ENCODE results near the gene TENT4B. TPM values are rescaled to one million over a fixed set of nuclear protein-coding genes. Genes with fewer than 3 reads are reported as not detected.

The TENT4B gene
- total RNA-seq, 4 donors from 2014 or later, result 10.7 to 30.5 (median 24.7) TPM

DNA sequence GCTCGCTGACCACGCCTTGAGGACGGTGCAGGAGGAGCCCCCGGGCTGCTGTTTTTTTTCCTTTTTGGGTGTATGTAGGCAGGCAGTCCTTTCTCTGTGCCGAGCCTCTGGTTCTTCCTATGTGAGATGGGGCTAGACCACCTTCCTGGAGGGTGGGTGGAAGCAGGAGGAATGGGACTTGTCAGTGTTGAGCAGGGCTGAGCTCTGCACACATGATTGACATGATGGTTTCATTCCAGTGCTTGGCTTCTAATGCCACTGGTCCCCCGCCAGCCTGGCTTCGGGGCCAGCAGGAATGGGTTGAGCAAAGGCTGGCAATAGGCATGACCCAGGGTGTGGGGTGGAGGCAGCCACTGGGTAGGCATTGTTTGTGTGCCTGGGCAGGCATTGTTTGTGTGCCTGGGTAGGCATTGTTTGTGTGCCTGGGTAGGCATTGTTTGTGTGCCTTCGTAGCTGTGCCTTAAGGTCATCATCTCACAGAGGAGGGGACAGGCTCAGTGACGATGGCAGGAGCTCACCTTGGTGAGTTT lies 99.0 kb downstream of the TENT4B start:
- TF ChIP-seq POLR2A (IDR thresholded peaks at IDR 0.05), result no peak
- TF ChIP-seq, protein P1, sequence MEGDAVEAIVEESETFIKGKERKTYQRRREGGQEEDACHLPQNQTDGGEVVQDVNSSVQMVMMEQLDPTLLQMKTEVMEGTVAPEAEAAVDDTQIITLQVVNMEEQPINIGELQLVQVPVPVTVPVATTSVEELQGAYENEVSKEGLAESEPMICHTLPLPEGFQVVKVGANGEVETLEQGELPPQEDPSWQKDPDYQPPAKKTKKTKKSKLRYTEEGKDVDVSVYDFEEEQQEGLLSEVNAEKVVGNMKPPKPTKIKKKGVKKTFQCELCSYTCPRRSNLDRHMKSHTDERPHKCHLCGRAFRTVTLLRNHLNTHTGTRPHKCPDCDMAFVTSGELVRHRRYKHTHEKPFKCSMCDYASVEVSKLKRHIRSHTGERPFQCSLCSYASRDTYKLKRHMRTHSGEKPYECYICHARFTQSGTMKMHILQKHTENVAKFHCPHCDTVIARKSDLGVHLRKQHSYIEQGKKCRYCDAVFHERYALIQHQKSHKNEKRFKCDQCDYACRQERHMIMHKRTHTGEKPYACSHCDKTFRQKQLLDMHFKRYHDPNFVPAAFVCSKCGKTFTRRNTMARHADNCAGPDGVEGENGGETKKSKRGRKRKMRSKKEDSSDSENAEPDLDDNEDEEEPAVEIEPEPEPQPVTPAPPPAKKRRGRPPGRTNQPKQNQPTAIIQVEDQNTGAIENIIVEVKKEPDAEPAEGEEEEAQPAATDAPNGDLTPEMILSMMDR (IDR thresholded peaks at IDR 0.05), result no peak
- no peak for DNase-seq
- Histone ChIP-seq H3K36me3 (no peaks in the 10 kb centered on the region), H3K9me3 (no peaks in the 10 kb centered on the region), H3K4me1 (no peaks in the 10 kb centered on the region), H3K27ac (no peak overlapping the region), H3K27me3 (no peaks in the 10 kb centered on the region), H3K4me3 (no peak overlapping the region)

DNA sequence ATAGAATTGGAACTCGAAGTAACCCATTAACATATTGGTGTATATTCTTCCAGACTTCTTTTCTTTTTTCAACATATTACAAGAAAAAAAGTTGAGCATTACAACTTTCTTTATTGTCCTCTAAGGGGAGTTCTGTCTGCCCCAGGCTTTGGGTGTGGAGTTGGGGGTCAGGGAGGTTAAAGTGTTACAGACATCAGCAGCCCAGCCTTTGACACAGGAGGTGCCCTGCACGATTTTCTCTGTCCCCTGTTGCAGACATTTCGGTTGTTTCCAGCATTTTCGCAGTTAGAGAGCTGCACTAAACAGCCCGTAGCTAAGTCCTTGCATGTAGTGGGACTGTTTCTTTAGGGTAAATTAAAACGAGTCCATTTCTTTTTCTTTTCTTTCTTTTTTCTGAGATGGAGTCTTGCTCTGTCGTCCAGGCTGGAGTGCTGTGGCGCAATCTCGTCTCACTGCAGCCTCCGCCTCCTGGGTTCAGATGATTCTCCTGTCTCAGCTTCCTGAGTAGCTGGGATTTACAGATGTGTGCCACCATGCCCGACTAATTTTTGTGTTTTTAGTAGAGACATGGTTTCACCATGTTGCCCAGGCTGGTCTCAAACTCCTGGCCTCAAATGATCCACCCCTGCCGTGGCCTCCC lies 99.9 kb downstream of the TENT4B start:
- H3K4me3 ChIP-seq, result no peak overlapping the region
- TF ChIP-seq, protein P1 (IDR thresholded peaks at IDR 0.05), result no peak
- no peak for TF ChIP-seq POLR2A (IDR thresholded peaks at IDR 0.05)
- DNase-seq, result no peak
- no peak overlapping the region for H3K27ac ChIP-seq
- no peaks in the 10 kb centered on the region for H3K4me1 ChIP-seq
- H3K27me3 ChIP-seq, result no peaks in the 10 kb centered on the region
- no peaks in the 10 kb centered on the region for H3K9me3 ChIP-seq
- H3K36me3 ChIP-seq, result no peaks in the 10 kb centered on the region

DNA sequence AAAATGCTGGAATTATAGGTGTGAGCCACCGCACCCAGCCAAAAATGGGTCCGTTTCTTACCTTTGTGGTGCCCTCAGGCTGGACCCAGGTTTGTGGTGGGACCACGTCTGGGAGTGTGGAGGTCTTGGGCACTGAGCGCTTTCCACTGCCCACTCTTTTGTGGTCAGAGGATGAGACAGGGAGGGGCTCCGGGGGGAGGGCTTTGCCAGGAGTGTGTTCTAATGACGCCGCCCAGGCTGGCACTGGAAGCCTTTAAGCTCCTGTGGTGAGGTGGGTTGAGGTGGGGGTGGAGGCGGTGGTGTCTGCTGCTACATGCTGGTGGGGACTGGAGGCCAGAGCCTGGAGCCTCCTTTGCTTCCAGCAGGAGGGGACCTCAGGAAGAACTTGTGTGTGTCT lies 100.4 kb downstream of the TENT4B start:
- no peaks in the 10 kb centered on the region for H3K9me3 ChIP-seq
- peak in 2 of 3 donors; percentile 36 to 41 for DNase-seq

DNA sequence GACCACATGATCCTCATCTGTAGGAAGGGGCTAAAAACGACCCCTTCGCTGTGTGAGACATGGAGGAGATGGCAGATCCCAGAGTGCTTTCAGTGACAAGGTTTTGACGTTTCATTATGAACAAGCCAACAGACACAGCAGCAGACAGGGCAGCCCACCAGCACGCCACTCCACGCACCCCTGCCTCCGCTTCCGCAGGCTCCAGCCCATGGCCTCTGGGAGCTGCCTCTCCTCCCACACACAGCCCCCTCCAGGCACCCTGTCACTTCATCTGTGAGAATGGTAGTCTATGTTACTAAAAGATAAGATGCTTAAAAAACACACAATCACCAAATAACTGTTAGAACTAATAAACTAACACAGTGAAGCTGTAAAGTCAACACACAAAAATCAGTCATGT lies 101.0 kb downstream of the TENT4B start:
- no peaks in the 10 kb centered on the region for H3K4me1 ChIP-seq
- no peaks in the 10 kb centered on the region for H3K9me3 ChIP-seq
- H3K27ac ChIP-seq, result no peak overlapping the region
- TF ChIP-seq, protein P1 (IDR thresholded peaks at IDR 0.05), result no peak
- TF ChIP-seq POLR2A (IDR thresholded peaks at IDR 0.05), result no peak
- no peaks in the 10 kb centered on the region for H3K27me3 ChIP-seq
- H3K4me3 ChIP-seq, result no peak overlapping the region
- H3K36me3 ChIP-seq, result no peaks in the 10 kb centered on the region
- DNase-seq, result peak in 1 of 3 donors; percentile 34

More for the DNA sequence above, 100.4 kb downstream of the TENT4B start:
- no peaks in the 10 kb centered on the region for H3K4me1 ChIP-seq
- H3K4me3 ChIP-seq, result no peak overlapping the region
- no peak overlapping the region for H3K27ac ChIP-seq
- no peaks in the 10 kb centered on the region for H3K27me3 ChIP-seq
- no peak for TF ChIP-seq POLR2A (IDR thresholded peaks at IDR 0.05)
- TF ChIP-seq, protein P1 (IDR thresholded peaks at IDR 0.05), result no peak
- no peaks in the 10 kb centered on the region for H3K36me3 ChIP-seq

DNA sequence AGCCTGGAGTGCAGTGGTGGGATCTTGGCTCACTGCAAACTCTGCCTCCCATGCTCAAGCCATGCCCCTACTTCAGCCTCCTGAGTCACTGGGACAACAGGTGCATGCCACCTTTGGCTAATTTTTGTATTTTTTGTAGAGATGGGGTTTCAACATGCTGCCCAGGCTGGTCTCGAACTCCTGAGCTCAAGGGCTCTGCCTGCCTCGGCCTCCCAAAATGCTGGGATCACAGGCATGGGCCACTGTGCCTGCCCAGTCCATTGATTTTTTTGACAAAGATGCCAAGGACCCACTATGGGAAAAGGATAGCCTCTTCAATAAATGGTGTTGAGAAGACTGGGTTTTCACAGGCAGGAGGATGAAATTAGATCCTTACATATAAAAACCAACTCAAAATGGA lies 102.4 kb downstream of the TENT4B start:
- Histone ChIP-seq H3K27me3 (no peaks in the 10 kb centered on the region), H3K4me3 (no peak overlapping the region), H3K36me3 (no peaks in the 10 kb centered on the region), H3K4me1 (peaks cover 0 to 7% (median 0%) of the 10 kb centered on the region in 4 donors), H3K27ac (no peak overlapping the region), H3K9me3 (no peaks in the 10 kb centered on the region)
- TF ChIP-seq, protein P1 (IDR thresholded peaks at IDR 0.05), result no peak
- no peak for TF ChIP-seq POLR2A (IDR thresholded peaks at IDR 0.05)
- peak in 1 of 3 donors; percentile 10 for DNase-seq

Measured in Peyer's patch (tissue), 4 donors.